ENCODE results near the gene NR0B1. TPM values are rescaled to one million over a fixed set of nuclear protein-coding genes. Genes with fewer than 3 reads are reported as not detected.

The NR0B1 gene
- polyA plus RNA-seq, 1 of the 3 experiments (the other 2 are of a cell fraction): 2.2 TPM

- H3K27ac ChIP-seq (ENCODE audit: low read depth in 2 of 2, low read length in 1 of 2): no peak overlapping the region
- POLR2A ChIA-PET: no interaction called here
- WGBS (ENCODE audit: low lambda C conversion rate): 23% methylated on average over 2 of the region's 2 CpGs
- CTCF ChIA-PET: no interaction called here
- no peak overlapping the region for H2AFZ ChIP-seq (ENCODE audit: low read depth)
- no peaks in the 10 kb centered on the region for H3K9me3 ChIP-seq
- H3F3A ChIP-seq (replicated peaks; ENCODE audit: insufficient read depth): no peaks in the 10 kb centered on the region
- no peak for DNase-seq
- no peak overlapping the region for H3K4me3 ChIP-seq (ENCODE audit: low read depth in 2 of 2, low read length in 1 of 2)
- H4K20me1 ChIP-seq (ENCODE audit: insufficient read depth): no peaks in the 10 kb centered on the region
- no peaks in the 10 kb centered on the region for H3K36me3 ChIP-seq (replicated peaks in 1 of 2; ENCODE audit: control insufficient read depth in 1 of 2, insufficient read depth in 2 of 2, low read length in 1 of 2)
- no peak overlapping the region for H3K9ac ChIP-seq
- H3K27me3 ChIP-seq (ENCODE audit: insufficient read depth): no peaks in the 10 kb centered on the region; the same call in none of the 2 replicates
- H3K4me2 ChIP-seq: no peak overlapping the region
- H3K9me2 ChIP-seq: no peaks in the 10 kb centered on the region
- TF ChIP-seq USF2 (IDR thresholded peaks at IDR 0.05; ENCODE audit: borderline replicate concordance, low read depth, low read length) (no peak), TEAD4 (IDR thresholded peaks at IDR 0.05; ENCODE audit: borderline replicate concordance, insufficient read depth) (no peak), SMC3 (IDR thresholded peaks at IDR 0.05; ENCODE audit: low read depth, low read length) (no peak), RXRA (IDR thresholded peaks at IDR 0.05; ENCODE audit: borderline replicate concordance, low read depth) (no peak), TCF12 (IDR thresholded peaks at IDR 0.05) (no peak), NRF1 (IDR thresholded peaks at IDR 0.05; ENCODE audit: low read depth, low read length) (no peak), ZBTB33 (IDR thresholded peaks at IDR 0.05; ENCODE audit: borderline replicate concordance, low read depth) (no peak), NFIC (IDR thresholded peaks at IDR 0.05; ENCODE audit: borderline replicate concordance) (no peak), MXI1 (IDR thresholded peaks at IDR 0.05; ENCODE audit: low read depth, low read length) (no peak), RFX5 (IDR thresholded peaks at IDR 0.05; ENCODE audit: low read length) (no peak), FOXJ3 (CRISPR knock-in tag; IDR thresholded peaks at IDR 0.05) (no peak), TAF1 (IDR thresholded peaks at IDR 0.05; ENCODE audit: borderline replicate concordance, low read depth, low read length) (no peak), RAD21 (IDR thresholded peaks at IDR 0.05; ENCODE audit: low read length) (no peak), RCOR1 (IDR thresholded peaks at IDR 0.05; ENCODE audit: low read length) (no peak)
- TF ChIP-seq, protein P1, sequence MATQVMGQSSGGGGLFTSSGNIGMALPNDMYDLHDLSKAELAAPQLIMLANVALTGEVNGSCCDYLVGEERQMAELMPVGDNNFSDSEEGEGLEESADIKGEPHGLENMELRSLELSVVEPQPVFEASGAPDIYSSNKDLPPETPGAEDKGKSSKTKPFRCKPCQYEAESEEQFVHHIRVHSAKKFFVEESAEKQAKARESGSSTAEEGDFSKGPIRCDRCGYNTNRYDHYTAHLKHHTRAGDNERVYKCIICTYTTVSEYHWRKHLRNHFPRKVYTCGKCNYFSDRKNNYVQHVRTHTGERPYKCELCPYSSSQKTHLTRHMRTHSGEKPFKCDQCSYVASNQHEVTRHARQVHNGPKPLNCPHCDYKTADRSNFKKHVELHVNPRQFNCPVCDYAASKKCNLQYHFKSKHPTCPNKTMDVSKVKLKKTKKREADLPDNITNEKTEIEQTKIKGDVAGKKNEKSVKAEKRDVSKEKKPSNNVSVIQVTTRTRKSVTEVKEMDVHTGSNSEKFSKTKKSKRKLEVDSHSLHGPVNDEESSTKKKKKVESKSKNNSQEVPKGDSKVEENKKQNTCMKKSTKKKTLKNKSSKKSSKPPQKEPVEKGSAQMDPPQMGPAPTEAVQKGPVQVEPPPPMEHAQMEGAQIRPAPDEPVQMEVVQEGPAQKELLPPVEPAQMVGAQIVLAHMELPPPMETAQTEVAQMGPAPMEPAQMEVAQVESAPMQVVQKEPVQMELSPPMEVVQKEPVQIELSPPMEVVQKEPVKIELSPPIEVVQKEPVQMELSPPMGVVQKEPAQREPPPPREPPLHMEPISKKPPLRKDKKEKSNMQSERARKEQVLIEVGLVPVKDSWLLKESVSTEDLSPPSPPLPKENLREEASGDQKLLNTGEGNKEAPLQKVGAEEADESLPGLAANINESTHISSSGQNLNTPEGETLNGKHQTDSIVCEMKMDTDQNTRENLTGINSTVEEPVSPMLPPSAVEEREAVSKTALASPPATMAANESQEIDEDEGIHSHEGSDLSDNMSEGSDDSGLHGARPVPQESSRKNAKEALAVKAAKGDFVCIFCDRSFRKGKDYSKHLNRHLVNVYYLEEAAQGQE (IDR thresholded peaks at IDR 0.05; ENCODE audit: low read depth, low read length): no peak
- no peaks in the 10 kb centered on the region for H3K79me2 ChIP-seq (ENCODE audit: insufficient read depth)
- no peaks in the 10 kb centered on the region for H3K4me1 ChIP-seq (ENCODE audit: control insufficient read depth in 1 of 2, insufficient read depth in 2 of 2, low read depth in 1 of 2, low read length in 1 of 2)
These were observed 49.3 kb downstream of the NR0B1 start for GRCh38 chrX:30259927-30260326.

Other genes with a start within 250 kb of the NR0B1 start
- 1.6 and 2.7 TPM in 2 replicates for gene MAGEB2, start 93.8 kb downstream of the NR0B1 start, polyA plus RNA-seq (2012; rRNA removed)
- gene MAGEB3, start 78.7 kb downstream of the NR0B1 start, polyA plus RNA-seq (2012; rRNA removed): not detected in 2 replicates
- not detected in 2 replicates for gene MAGEB4, start 67.4 kb downstream of the NR0B1 start, polyA plus RNA-seq (2012; rRNA removed)
- gene MAGEB1, start 62.2 kb downstream of the NR0B1 start, polyA plus RNA-seq (2012; rRNA removed): 0.02 TPM in 1 of 2 replicates, not detected in the other